AG04449 (cell line): Measurements from ENCODE around the gene DOHH.

Experiments
- CTCF ChIA-PET: fragments of 350-600 bp; formaldehyde crosslinking; extraction: SDS; loops from one replicate; lab custom pipeline; 2021; ENCODE audit warnings: antibody characterized with exemption; lab: Yijun Ruan, JAX
- POLR2A ChIA-PET: fragments of 400-600, 350-600 bp; formaldehyde crosslinking; extraction: SDS; loops from one replicate; lab custom pipeline; 2020; ENCODE audit warnings: antibody characterized with exemption, inconsistent platforms; lab: Yijun Ruan, JAX
- DNase-seq: peaks from one replicate; pipeline ENCODE4 v3.0.0-alpha.2; 2010; ENCODE audit warnings: low read depth, low spot score
- H3K4me3 ChIP-seq: 2 replicates; pipeline ENCODE4 v1.5.1; 2011; ENCODE audit warnings: low read depth, mild to moderate bottlenecking, control low read depth, low read length
- TF ChIP-seq, protein P1 (sequence below): IDR thresholded peaks from one replicate; pipeline ENCODE4 v1.5.1; 2011; ENCODE audit warnings: mild to moderate bottlenecking, moderate library complexity, low read length, control low read depth, inconsistent platforms; ENCODE audit not compliant: insufficient read depth; ENCODE audit errors: missing control alignments

Gene DOHH

DNA sequence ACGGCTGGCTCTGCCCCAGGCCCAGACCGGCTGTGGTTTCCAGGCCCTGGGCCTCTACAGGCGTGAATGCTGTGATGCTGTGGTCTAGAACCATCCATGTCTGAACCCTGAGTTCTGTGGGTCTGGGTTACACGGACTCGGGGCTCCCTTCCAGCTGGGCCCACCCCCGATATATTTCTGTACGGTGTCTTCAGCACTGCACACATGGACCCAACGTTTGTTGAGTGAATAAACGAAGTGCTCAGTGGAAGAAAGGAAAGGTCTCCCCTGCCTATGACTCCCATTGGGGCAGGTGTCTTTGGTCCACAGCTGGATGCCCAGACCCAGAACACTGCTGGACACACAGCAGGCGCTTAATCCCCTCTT, 45.2 kb upstream of the DOHH start:
- CTCF ChIA-PET, result interaction anchor here (1.1 to 3.8 kb wide), 20 partner anchors 9 to 659 kb away, joined by 3 to 66 read pairs (median 5); partner anchors contain the start of gene MFSD12
- POLR2A ChIA-PET, result no interaction called here
- TF ChIP-seq, protein P1, sequence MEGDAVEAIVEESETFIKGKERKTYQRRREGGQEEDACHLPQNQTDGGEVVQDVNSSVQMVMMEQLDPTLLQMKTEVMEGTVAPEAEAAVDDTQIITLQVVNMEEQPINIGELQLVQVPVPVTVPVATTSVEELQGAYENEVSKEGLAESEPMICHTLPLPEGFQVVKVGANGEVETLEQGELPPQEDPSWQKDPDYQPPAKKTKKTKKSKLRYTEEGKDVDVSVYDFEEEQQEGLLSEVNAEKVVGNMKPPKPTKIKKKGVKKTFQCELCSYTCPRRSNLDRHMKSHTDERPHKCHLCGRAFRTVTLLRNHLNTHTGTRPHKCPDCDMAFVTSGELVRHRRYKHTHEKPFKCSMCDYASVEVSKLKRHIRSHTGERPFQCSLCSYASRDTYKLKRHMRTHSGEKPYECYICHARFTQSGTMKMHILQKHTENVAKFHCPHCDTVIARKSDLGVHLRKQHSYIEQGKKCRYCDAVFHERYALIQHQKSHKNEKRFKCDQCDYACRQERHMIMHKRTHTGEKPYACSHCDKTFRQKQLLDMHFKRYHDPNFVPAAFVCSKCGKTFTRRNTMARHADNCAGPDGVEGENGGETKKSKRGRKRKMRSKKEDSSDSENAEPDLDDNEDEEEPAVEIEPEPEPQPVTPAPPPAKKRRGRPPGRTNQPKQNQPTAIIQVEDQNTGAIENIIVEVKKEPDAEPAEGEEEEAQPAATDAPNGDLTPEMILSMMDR, result no peak
- no peak overlapping the region for H3K4me3 ChIP-seq
- DNase-seq, result no peak

DNA sequence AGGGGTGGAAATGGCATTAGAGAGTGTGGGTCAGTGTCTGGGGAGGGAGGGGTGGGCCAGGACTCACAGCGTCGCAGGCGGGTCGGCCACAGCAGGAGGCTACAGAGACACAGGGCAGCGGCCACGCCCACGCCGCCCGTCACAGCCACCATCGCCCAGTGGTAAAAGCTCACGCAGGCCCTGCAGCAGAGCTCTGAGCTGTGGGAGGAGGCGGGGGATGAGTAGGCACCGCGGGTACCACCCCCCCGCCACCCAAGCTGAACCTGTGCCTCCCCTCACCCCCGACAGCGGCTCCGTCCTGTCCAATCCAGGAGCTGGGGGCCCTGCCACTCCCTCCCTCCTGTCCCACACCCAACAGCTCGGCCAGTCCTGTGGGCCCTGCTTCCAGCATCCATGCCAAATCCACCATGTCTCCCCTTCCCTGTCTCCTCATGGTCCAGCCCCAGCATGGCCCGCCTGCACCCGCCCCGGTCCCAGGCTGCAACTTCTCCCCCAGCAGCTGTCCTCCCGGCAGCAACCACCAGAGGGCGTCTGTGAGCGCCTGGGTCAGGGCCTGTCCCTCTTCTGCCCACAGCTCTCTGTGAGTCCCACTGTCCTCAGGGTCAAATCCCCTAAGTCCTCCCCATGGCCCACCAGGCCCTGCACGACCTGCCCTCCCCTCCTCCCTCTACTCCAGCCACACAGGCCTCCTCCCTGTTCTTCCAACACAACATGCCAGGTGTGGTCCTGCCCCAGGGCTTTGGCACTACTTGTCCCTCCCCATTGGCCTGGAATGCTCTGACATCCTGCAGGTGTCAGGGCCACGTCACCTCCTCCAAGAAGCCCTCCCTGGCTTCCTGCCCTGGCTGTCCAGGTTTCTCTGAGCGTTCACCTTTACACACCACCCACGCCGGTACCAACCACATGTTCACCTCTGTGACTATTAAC, 44.5 kb upstream of the DOHH start:
- no peak for DNase-seq
- POLR2A ChIA-PET, result interaction anchor here (0.8 kb wide), 1 partner anchor 11 kb away, joined by 3 read pairs; no protein-coding TSS in a partner anchor

DNA sequence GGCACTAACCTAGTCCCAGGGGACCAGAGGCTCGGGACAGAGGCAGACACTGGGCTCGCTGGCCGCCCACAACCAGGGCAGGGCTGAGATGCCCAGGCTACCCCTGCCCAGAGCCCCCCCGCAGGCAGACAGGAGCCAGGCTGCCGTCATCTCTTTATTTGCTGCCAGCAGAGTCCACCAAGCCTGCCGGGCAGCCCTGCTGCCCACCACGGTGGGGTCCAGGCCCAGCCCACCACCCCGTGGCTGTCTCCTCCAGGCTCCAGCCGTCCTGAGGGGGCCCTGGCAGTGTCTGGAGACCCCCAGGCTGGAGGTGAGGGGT, 43.5 kb upstream of the DOHH start:
- CTCF ChIA-PET, result interaction anchor here (1.2 to 3.8 kb wide), 6 partner anchors 12 to 75 kb away, joined by 3 to 66 read pairs (median 16); partner anchors contain the start of gene MFSD12

More for the DNA sequence above, 44.5 kb upstream of the DOHH start:
- TF ChIP-seq, protein P1, result peak; percentile 97
- CTCF ChIA-PET, result interaction anchor here (0.7 to 3.8 kb wide), 27 partner anchors 8 to 659 kb away, joined by 3 to 66 read pairs (median 4); partner anchors contain the start of gene MFSD12
- H3K4me3 ChIP-seq, result no peak overlapping the region

DNA sequence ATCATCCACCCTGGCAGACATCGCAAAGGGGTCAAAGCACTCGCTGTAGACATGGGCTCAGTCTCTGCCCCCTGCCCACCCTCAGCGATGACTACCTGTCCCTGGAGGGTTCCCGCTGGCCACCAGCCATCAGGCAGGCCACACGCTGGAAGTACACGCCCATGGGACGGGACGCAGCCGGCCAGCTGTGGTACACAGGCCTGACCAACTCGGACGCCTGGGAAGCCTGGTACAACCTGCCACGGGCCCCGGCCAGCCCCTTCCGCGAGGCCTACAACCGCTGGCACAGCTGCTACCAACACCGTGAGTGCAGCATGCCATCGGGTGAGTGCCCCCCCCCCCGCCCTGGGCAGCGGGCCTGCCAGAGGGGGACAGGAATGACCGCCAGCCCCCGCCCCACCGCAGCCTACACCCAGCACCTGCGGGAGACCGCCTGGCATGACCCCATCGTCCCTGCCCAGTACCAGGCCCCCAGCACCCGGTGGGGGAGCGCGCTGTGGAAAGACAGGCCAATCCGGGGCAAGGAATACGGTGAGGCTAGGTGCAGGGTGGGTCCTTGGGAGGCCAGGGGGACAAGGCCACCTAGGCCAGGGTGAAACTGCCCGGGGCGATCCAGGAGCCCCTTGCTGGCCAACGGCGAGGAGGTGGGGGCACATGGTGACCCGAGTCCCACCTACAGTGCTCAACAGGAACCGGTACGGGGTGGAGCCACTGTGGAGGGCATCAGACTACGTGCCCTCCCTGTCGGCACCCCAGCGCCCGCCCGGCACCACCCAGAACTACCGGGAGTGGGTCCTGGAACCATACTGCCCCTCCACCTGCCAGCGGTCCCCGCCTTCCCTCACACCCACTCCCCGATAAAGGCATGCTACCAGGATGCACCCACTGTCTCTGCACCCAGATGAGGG, 42.9 kb upstream of the DOHH start:
- CTCF ChIA-PET, result interaction anchor here (1.2 to 3.8 kb wide), 4 partner anchors 16 to 76 kb away, joined by 3 to 54 read pairs (median 12); no protein-coding TSS in a partner anchor

More for the DNA sequence above, 43.5 kb upstream of the DOHH start:
- H3K4me3 ChIP-seq, result no peak overlapping the region
- DNase-seq, result no peak
- TF ChIP-seq, protein P1, result no peak
- POLR2A ChIA-PET, result no interaction called here

DNA sequence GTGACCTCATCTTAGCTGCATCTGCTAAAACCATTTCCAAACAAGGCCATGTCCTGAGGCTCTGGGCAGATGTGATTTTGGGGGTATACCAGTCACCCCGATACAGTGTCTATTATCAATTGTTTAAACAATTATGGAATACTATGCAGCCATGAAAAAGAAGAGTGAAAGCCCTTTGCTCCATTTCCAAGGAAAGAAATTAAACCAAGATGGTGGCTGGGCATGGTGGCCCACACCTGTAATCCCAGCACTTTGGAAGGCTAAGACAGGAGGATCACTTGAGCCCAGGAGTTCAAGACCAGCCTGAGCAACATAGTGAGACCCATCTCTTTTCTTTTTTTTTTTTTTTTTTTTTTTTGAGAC, 39.3 kb upstream of the DOHH start:
- H3K4me3 ChIP-seq, result no peak overlapping the region
- ChIA-PET POLR2A (no interaction called here), CTCF (no interaction called here)
- no peak for DNase-seq
- TF ChIP-seq, protein P1, result no peak

More for the DNA sequence above, 42.9 kb upstream of the DOHH start:
- TF ChIP-seq, protein P1, result no peak
- DNase-seq, result no peak
- POLR2A ChIA-PET, result no interaction called here
- no peak overlapping the region for H3K4me3 ChIP-seq
